Putamen (tissue), 1 donor: ENCODE measurements around the gene CDR2.

Experiments used
- DNase-seq: peaks from one replicate; pipeline ENCODE4 v3.0.0-alpha.2; 2016; ENCODE audit warnings: low spot score

Gene CDR2

DNA sequence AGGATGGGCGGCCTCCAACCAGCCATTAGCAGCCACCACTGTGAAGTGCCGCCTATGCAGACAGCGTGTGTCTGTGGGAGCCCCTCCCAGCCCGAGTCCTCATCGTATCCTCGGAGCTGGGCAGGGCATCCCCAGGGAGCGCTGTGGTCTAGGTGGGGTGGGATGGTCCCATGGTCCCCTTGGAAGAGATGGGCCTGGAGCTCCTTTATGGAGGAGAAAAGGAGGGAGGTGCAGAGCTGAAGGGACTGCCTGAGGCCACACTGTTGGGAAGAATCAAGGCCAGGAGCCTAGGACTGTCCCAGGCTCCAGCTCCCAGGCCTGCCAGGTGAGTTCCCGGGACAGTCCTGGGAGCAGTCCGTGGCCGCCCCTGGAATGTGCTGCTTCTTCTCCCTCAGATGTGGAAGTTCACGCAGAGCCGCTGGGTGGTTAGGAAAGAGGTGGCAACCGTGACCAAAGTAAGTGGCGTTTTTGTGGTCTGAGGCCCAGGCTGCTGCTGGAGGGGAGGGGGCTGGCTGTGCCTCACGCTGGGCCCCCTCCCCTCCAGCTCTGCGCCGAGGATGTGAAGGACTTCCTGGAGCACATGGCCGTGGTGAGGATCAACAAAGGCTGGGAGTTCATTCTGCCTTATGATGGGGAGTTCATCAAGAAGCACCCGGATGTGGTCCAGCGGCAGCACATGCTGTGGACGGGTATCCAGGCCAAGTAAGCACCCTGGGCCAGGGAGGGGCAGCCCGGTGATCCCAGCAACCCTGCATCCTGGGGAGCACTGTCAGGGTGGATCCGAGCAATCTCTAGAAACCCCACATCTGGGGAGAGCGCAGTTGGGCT, 50.2 kb downstream of the CDR2 start:
- DNase-seq: no peak

DNA sequence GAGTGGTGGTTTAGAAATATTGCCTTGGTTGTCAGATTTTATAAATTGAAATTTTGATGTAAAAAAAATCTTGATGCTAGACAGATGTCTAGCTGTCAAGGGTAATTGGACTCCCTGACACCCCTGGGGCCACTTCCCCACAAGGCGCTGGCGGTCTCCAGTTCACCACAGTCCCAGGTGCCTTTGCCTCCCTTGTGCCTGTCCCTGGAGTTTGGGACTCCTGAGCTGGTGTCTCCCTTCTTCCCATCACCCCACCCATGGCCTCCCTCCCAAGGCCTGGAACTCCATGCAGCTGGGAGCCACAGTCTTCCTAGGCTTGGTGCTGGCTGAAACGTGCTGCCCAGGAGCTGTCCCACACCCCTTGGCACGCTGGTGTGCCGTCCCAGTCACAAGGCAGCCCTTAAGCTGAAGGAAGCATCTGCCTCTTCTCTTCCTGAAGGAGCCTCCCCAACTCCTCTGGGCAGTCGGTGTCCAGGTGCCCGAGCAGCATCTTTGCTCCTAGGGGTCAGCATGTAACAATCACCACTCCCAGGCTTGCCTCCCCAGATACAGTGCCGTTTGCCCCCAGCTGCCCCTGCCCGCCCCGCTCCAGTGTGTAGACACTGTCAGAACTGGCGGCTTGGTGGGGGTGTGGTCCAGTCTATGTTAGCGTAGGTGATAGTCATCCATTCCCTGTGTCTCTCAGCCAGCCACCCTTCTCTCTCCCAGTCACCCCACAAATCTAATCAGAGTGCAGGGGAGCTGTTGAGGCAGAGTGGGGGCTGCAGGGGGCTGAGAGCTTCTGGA, 51.1 kb downstream of the CDR2 start:
- DNase-seq: no peak

DNA sequence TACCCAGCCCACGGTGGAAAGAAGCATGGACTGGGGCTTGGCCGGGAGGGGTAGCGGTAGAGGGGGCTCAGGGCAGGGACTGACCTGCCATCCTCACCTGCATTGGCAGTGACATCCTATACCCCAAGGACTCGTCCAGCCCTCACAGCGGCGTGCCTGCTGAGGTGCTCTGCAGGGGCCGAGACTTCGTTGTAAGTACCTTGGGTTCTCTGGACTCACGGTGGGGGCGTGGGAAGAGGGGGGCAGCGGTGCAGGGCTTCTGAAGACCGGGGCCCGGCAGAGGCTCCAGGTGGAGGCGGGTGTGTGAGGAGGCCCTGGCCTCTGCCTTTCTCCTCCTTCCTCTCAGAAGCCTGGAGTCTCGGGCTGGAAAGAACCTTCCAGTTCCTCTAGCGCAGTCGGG, 51.7 kb downstream of the CDR2 start:
- no peak for DNase-seq

DNA sequence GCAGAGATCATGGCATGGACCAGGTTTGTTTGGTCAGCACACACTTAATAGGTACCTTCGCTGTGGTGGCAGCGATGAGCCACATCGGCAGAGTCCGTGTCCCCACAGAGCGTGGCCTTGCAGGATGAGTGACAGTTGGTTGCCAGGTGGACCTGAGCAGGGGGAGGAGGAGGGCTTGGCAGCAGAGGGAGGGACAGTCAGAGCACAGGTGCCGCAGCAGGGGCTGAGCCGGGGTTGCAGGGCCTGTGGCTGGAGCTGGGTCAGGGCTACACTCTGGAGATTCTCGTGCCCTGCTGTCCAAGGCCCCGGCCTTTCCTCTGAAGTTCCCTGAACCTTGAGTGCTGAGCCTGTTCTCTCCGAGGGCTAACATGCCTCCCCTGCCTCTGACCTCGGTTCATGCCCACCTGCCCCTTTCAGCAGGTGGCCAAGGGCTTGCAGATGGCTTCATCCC, 52.4 kb downstream of the CDR2 start:
- DNase-seq: no peak

DNA sequence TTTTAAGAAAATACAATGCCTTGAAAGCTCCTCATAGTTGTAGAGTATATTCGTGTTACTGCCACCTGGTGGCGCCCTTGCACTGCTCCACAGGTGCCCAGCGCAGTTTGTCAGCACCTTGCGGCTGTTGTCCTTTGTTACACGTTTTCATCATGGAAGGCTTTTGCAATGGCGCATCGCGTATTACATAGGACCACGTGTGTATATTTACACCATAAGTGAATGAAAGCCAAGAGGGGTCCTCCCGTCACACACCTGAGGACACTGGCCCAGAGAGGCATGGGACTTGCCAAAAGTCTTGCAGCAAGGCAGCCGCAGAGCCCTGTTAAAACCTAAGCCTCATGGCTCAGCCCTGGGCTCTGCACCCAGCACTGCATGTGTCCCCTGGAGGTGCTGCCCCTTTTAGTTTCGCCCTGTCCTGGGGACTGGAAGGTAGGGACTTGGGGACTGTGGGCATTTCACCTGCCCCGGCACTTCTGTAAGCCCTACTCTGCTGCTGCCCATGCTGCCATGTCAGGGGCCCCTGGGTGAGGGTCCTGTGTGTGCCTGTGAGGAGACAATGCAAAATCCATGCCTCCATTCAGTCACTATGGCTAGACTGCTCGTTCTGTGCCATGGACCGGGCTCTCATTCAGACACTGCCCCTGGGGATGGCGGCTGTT, 52.9 kb downstream of the CDR2 start:
- DNase-seq: peak; percentile 48

GRCh38 chr16:22320572-22321339, 53.7 kb downstream of the CDR2 start:
- DNase-seq: no peak

DNA sequence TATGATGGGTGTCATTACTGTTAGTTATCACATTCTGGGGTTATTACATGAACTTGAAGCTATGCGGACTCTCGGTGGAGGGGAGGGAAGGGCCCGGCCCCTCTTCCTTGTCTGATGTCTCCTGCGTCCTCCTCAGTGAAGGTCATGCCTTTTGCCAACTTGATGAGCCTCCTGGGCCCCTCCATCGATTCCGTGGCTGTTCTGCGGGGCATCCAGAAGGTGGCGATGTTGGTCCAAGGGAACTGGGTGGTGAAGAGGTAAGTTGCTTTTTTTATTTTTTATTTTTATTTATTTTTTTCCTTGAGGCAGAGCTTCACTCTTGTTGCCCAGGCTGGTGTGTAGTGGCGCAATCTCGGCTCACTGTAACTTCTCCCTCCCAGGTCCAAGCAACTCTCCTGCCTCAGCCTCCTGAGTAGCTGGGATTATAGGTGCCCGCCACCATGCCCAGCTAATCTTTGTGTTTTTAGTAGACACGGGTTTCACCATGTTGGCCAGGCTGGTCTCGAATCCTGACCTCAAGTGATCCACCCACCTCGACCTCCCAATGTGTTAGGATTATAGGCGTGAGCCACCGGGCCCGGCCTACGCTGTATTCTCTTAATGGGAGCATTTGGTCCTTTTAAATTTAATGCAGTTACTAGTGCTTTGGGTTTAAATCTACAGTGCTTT, 55.6 kb downstream of the CDR2 start:
- no peak for DNase-seq

DNA sequence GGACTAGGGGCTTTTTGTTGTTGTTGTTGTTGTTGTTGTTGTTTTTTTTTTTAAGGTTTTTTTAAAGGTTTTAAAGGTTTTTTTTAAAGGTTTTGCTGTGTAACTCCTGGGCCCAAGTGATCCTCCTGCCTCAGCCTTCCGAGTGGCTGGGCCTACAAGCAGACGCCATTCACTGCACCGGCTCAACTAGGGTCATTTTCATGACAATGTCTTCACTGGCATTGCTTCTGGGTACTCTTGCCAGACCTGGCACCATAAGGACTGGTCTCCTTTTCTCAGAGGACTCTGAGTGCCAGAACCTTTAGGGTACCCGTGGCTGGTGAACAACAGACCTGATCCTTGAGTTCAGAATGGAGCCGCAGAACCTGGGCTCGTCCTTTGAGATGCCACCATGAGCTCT, 56.8 kb downstream of the CDR2 start:
- DNase-seq: no peak

DNA sequence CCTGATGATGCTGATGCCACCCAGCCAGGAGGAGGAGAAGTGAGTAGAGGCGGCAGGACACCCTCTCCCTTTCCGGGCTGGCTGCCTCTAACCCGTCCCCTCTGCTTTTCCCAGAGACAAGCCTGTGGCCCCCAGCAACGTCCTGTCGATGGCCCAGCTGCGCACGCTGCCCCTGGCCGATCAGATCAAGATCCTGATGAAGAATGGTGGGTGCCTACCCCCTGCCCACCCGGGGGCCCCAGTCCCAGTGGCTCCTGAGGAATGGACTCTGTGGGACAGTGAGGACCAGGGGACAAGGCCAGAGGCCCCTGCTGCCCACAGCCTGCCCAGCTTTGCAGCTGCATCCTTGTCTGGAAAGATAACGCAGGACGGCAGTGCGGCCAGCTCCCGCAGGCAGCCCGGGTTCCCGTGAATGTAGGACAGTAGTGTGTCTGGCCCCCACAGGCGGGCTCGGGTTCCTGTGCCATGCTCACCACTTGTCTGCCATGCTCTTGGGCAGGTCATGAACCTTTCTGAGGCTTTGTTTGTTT, 57.4 kb downstream of the CDR2 start:
- DNase-seq: no peak

DNA sequence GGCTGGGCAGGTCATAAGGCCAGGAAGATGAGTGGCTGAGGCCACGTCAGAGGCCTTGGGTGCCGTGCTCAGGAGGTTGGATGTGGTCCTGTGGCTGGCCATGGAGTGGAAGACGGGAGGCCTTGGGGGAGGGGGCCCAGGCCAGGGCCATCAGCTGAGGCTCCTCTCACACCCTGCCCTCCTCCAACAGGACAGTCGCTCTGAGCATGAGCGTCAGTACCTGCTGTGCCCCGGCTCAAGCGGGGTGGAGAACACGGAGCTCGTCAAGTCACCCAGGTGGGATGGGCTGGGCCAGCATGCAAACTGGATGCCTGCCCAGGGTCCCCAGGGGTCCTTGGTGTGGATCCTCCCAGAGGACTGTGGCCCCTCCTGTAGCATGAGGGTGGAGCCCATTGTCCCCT, 58.0 kb downstream of the CDR2 start:
- no peak for DNase-seq

- no peak for DNase-seq
These were observed 58.4 kb downstream of the CDR2 start for GRCh38 chr16:22315979-22316378.

DNA sequence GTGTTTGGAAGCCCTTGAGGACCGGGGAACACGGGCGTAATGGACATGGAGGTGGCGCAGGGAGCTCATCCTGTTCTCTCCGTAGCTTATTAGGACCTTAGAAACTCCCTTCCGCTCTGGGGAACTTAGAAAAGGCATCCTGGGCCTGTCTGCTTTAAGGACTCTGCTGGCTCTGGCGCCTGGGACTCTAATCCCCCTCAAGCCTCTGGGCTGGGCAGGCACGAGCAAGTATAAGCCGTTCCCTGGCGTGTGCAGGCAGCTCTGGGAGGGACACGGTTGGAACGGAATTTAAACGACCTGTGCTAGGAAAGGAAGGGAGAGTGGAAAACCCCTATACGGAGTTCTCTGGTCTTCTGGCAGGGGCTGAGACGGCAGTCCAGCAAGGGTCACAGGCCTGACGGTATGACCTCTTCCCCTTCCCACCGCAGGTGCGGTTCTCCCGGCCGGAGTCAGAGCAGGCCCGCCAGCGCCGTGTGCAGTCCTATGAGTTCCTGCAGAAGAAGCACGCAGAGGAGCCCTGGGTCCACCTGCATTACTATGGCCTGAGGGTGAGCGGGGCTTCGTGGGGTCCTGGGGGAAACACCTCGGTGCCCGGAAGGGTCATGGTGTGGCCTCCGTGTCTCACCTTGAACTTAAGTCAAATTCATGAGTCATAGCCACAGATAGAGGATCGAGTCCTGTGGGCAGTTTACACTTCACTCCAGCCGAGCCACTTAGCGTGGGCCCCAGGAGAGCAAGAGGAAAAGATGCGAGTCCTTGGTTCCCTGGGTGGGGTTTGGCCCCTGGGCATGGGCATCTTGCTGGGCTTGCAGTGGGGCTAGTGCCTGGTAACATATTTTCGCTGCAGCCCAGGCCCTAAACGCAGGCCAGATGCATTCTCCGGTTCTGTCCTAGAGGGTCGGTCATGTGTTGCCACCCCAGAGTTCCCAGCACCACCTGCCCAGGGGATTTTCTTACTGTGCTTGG, 59.5 kb downstream of the CDR2 start:
- DNase-seq: no peak

DNA sequence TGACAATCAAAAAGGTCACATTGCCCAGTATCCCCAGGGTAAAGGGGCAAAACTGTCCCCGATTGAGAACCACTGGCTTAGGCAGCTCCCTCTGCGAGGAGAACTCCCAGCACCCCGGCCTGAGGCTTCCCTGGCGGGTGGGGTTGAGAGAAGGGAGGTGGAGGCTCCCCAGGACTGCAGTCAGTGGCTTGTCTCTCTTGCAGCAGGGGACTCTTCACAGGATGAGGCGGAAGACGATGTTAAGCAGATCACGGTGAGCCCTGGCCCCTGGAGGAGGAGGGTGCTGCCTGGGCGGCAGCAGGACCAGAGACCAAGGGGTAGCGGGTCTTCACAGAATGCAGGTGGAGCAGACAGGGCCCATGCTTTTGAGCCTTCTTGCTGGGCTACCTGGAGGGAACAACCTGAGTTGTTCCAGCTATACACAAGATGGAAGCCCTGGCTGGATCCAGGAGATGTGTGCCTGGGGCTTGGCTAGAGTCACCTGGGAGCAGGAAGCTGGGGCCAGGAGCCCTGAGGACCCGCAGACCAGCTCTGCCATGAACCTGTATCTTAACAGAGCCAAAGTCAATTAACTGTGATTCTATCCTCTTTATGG, 60.4 kb downstream of the CDR2 start:
- no peak for DNase-seq

DNA sequence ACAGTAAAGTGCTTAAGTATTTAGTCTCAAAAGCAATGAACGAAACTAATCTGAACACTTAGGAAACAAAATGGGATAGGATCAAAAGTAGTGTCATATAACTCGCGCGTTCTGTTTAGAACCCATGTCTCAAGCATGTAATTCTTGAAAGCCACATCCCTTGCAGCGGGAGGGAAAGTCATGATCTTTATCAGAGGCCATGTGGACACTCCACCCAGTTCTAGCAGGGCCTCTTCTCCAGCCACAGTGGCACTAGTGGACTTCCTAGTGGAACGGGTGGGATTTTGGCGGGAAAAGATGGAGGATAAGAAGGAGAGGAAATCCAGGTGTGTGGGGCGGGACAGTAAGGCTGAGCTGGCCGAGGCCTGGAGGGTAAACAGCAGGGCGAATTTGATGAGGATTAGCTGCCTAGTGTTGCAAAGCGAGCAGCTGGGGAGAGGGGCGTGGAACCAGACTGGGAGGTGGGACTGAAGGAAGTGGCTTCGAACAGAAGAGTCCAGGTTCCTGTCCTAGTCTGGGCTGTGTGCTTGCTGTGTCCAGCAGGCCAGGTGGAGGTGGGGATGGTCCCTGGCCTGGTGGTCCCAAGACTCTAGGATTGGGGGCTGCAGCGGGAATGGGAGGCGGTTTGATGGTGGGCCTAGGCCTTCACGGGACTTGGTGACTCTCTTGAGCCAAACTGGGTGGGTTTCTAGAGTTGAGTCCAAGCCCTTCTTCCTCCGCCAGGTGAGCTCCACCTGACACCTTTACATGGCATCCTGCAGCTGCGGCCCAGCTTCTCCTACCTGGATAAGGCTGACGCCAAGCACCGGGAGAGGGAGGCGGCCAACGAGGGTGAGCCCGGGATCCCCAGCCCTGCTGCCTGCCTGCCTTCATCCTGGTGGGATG, 61.3 kb downstream of the CDR2 start:
- no peak for DNase-seq

DNA sequence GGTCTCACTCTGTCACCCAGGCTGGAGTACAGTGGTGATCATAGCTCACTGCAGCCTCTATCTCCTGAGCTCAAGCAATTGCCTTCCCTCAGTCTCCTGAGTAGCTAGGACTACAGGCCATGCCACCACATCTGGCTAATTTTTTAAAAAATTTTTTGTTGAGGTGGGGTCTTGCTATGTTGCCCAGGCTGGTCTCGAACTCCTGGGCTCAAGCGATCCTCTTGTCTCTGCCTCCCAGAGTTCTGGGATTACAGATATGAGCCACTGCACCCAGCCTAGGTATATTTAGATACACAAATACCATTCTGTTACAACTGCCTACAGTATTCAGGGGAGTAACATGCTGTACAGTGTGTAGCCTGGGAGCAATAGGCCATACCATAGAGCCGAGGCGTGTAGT, 62.9 kb downstream of the CDR2 start:
- DNase-seq: no peak

GRCh38 chr16:22308824-22309520, 65.4 kb downstream of the CDR2 start:
- DNase-seq: no peak

- DNase-seq: no peak
These were observed 66.6 kb downstream of the CDR2 start for GRCh38 chr16:22307838-22308237.

- DNase-seq: no peak
These were observed 67.6 kb downstream of the CDR2 start for GRCh38 chr16:22306788-22307187.
